ENCODE data around the gene TMEM11.

DNA sequence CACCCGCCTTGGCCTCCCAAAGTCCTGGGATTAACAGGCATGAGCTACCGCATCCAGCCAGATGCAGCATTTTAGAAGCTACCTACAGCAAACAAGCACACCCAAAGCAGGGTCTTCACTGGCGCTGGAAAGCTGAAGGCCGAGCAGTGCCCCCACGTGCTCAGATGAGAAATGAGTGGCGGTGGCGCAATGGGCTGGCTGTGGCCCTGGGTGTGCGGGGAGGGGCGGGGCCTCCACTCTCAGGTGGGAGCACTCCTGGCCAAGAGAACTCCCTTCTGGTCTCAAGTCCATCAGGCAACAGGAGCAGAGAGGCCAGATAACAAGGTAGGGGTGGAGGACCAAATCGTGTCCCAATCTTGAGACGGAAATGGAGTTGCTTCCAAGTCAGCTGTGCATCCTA is 12.1 kb downstream of the TMEM11 start:
- TF ChIP-seq CTCF (IDR thresholded peaks at IDR 0.05): no peak
- no peak for TF ChIP-seq POLR2A (IDR thresholded peaks at IDR 0.05)

Measured in Peyer's patch (tissue), 4 donors.